Transverse colon (tissue), 4 donors: ENCODE data around the gene XRCC4. TPM values are rescaled to one million over a fixed set of nuclear protein-coding genes. Genes with fewer than 3 reads are reported as not detected.

Source experiments
- DNase-seq: peaks from one replicate; pipeline ENCODE4 v3.0.0-alpha.2; 2019
- H3K27ac ChIP-seq, 4 donors: fragments of 200-600 bp; sonication (generic); 2 replicates each; pipeline ENCODE4 v1.5.1; 2016 to 2018; ENCODE audit warnings: inconsistent platforms in 4 of 4
- H3K27me3 ChIP-seq: fragments of 200-600 bp; sonication (generic); 2 replicates; pipeline ENCODE4 v1.5.1; 2017; ENCODE audit warnings: inconsistent platforms
- H3K36me3 ChIP-seq, 4 donors: fragments of 200-600 bp; sonication (generic); 2 replicates each; pipeline ENCODE4 v1.5.1; 2017 to 2019; ENCODE audit warnings: inconsistent platforms in 4 of 4
- H3K4me1 ChIP-seq, 4 donors: fragments of 200-600 bp; sonication (generic); 2 replicates each; pipeline ENCODE4 v1.5.1; 2017 to 2020; ENCODE audit warnings: inconsistent platforms in 4 of 4
- H3K4me3 ChIP-seq, 4 donors: fragments of 200-600 bp; sonication (generic); 1 replicate in 1 of 4; 2 replicates in 3 of 4; pipeline versions ENCODE4 v1.5.1 to v1.6.1; 2017 to 2019; ENCODE audit warnings: inconsistent platforms in 4 of 4
- H3K9me3 ChIP-seq, 2 donors: fragments of 200-600 bp; sonication (generic); 2 replicates each; pipeline ENCODE4 v1.5.1; 2017 to 2019; ENCODE audit warnings: inconsistent platforms in 2 of 2
- CTCF ChIP-seq, 5 experiments: fragments of 200-600 bp in 3 of 5; fragments of 450-650 bp in 2 of 5; sonication (generic) in 3 of 5; IDR thresholded peaks; 1 replicate in 2 of 5; 2 replicates in 3 of 5; pipeline ENCODE4 v1.5.1; 2016 to 2017; ENCODE audit warnings: antibody characterized with exemption in 5 of 5, inconsistent platforms in 3 of 5, mild to moderate bottlenecking in 2 of 5, moderate library complexity in 1 of 5
- EP300 ChIP-seq: sonication (generic); formaldehyde crosslinking; IDR thresholded peaks from one replicate; pipeline ENCODE4 v1.6.1; 2017; ENCODE audit warnings: antibody characterized with exemption, low read depth
- POLR2A ChIP-seq: fragments of 450-650 bp; IDR thresholded peaks from one replicate; pipeline ENCODE4 v1.6.1; 2016; ENCODE audit warnings: antibody characterized with exemption, mild to moderate bottlenecking, moderate library complexity
- POLR2AphosphoS5 ChIP-seq, 3 donors: sonication (generic); formaldehyde crosslinking; IDR thresholded peaks; one replicate each; pipeline ENCODE4 v1.6.1; 2016; ENCODE audit warnings: antibody characterized with exemption in 3 of 3
- WGBS, 2 donors: methylation state at CpG; one replicate each; pipeline ENCODE4 v1.1.5; 2018; ENCODE audit warnings: low coverage in 1 of 2; 5-methylcytosine and 5-hydroxymethylcytosine counted together
- in situ Hi-C, 4 donors: fragments of 200-750 bp; cut with MboI; loops; one replicate each; pipeline versions ENCODE4 v1.15.0 to v1.15.1; 2017; ENCODE audit warnings: low sequenced_read_pairs in 3 of 4, low pct_ligation_motif_present in 1 of 4, low pct_unique_long_range_greater_than_20kb in 1 of 4
- intact Hi-C: fragments of 100-400 bp; cut with DNase I; formaldehyde crosslinking; loops from one replicate; pipeline ENCODE4 v1.15.1; 2023; ENCODE audit warnings: low total_unique reads
- total RNA-seq, 4 donors: library from RNA; depleted of rRNA; stranded (reverse); fragments of >200 nt; gene quantifications; one replicate each; pipeline ENCODE4 v1.1.0, GENCODE V29; 2016

Gene XRCC4
- total RNA-seq, 4 donors from 2014 or later, result 0.60 to 8.1 (median 7.3) TPM; not detected in 1

GRCh38 chr5:83042507-83042906 lies 34.8 kb upstream of the XRCC4 start:
- no peak overlapping the region for H3K27ac ChIP-seq
- H3K4me3 ChIP-seq, result no peak overlapping the region
- 94 to 100% methylated on average over 1 to 3 of the region's 3 CpGs for WGBS, 2 donors
- H3K36me3 ChIP-seq, result no peaks in the 10 kb centered on the region
- in situ Hi-C loops (no loop called here), intact Hi-C loops (no loop called here)
- no peak for DNase-seq
- TF ChIP-seq POLR2A (no peak), CTCF (IDR thresholded peaks at IDR 0.05) (no peak), POLR2AphosphoS5 (IDR thresholded peaks at IDR 0.05) (no peak), EP300 (no peak)
- no peaks in the 10 kb centered on the region for H3K4me1 ChIP-seq
- no peaks in the 10 kb centered on the region for H3K9me3 ChIP-seq
- no peaks in the 10 kb centered on the region for H3K27me3 ChIP-seq

- whole genome bisulfite sequencing, 2 donors, result 67 to 72% methylated on average over 1 to 2 of the region's 2 CpGs
- no peak for DNase-seq
- TF ChIP-seq CTCF (IDR thresholded peaks at IDR 0.05) (no peak), POLR2AphosphoS5 (IDR thresholded peaks at IDR 0.05) (no peak), EP300 (no peak), POLR2A (no peak)
- in situ Hi-C loops, result no loop called here
- Histone ChIP-seq H3K36me3 (no peaks in the 10 kb centered on the region), H3K27me3 (no peaks in the 10 kb centered on the region), H3K27ac (no peak overlapping the region), H3K9me3 (no peaks in the 10 kb centered on the region), H3K4me1 (no peaks in the 10 kb centered on the region), H3K4me3 (no peak overlapping the region)
- intact Hi-C loops, result no loop called here
Observed at GRCh38 chr5:83044926-83045325, 32.4 kb upstream of the XRCC4 start.

- in situ Hi-C loops, result no loop called here
- intact Hi-C loops, result no loop called here
- WGBS, 2 donors, result 93 to 100% methylated on average over 3 of the region's 3 CpGs
Observed at GRCh38 chr5:83048277-83048676, 29.1 kb upstream of the XRCC4 start.

DNA sequence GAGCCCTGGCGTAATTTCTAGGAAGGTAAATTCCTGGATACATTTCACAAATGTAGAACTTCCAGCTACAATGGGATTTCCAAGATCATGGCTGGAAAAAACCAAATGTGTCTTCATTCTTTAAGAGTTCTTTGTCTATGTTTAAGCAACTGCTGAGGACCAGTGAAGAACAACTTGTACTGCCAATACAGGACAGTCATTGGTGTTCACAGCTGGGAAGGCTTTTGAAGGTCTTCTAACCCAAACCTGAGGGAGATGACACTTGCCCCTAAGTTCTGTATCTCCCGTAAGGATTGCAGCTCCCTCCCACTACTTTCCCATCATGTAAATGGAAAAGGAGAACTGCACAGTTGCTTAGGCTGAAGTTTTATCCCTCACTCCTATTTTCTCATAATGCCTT lies 28.5 kb upstream of the XRCC4 start:
- in situ Hi-C loops (no loop called here), intact Hi-C loops (no loop called here)
- no peak overlapping the region for H3K27ac ChIP-seq
- DNase-seq, result no peak
- H3K36me3 ChIP-seq, result peaks cover 0 to 4% (median 0%) of the 10 kb centered on the region in 4 donors
- H3K4me3 ChIP-seq, result no peak overlapping the region
- H3K27me3 ChIP-seq, result no peaks in the 10 kb centered on the region
- no peaks in the 10 kb centered on the region for H3K9me3 ChIP-seq
- no peaks in the 10 kb centered on the region for H3K4me1 ChIP-seq
- 89 to 100% methylated on average over 1 to 2 of the region's 2 CpGs for WGBS, 2 donors
- TF ChIP-seq EP300 (no peak), POLR2AphosphoS5 (IDR thresholded peaks at IDR 0.05) (no peak)

More at GRCh38 chr5:83048277-83048676, 29.1 kb upstream of the XRCC4 start:
- Histone ChIP-seq H3K27ac (no peak overlapping the region), H3K4me1 (no peaks in the 10 kb centered on the region), H3K36me3 (peaks cover 0 to 4% (median 0%) of the 10 kb centered on the region in 4 donors), H3K27me3 (no peaks in the 10 kb centered on the region), H3K4me3 (no peak overlapping the region), H3K9me3 (no peaks in the 10 kb centered on the region)
- DNase-seq, result no peak
- TF ChIP-seq POLR2AphosphoS5 (IDR thresholded peaks at IDR 0.05) (no peak), POLR2A (no peak), EP300 (no peak), CTCF (IDR thresholded peaks at IDR 0.05) (no peak)

- no peaks in the 10 kb centered on the region for H3K9me3 ChIP-seq
- no peaks in the 10 kb centered on the region for H3K4me1 ChIP-seq
- H3K27ac ChIP-seq, result no peak overlapping the region
- H3K36me3 ChIP-seq, result peaks cover 0 to 4% (median 0%) of the 10 kb centered on the region in 4 donors
- TF ChIP-seq CTCF (IDR thresholded peaks at IDR 0.05) (no peak), EP300 (no peak), POLR2A (no peak), POLR2AphosphoS5 (IDR thresholded peaks at IDR 0.05) (no peak)
- no peak for DNase-seq
- in situ Hi-C loops, result no loop called here
- H3K27me3 ChIP-seq, result no peaks in the 10 kb centered on the region
- intact Hi-C loops, result no loop called here
- H3K4me3 ChIP-seq, result no peak overlapping the region
- 74 to 87% methylated on average over 3 of the region's 3 CpGs for WGBS, 2 donors
Observed at GRCh38 chr5:83049370-83049885, 27.9 kb upstream of the XRCC4 start.
